NOMO-1 treated with DMSO at 0.1 percent for 48 hours (cell line): ENCODE data around the gene PWP1.
"Not testable (repeated sequence)": the region's sequence is repeated elsewhere in the genome, so short reads cannot be mapped to it uniquely, and the experiment has no call there.

Experiments
- DNase-seq: peaks from one replicate; lab custom pipeline; 2025; ENCODE audit not compliant: unreplicated experiment; lab: John Stamatoyannopoulos, UW

The PWP1 gene

DNA sequence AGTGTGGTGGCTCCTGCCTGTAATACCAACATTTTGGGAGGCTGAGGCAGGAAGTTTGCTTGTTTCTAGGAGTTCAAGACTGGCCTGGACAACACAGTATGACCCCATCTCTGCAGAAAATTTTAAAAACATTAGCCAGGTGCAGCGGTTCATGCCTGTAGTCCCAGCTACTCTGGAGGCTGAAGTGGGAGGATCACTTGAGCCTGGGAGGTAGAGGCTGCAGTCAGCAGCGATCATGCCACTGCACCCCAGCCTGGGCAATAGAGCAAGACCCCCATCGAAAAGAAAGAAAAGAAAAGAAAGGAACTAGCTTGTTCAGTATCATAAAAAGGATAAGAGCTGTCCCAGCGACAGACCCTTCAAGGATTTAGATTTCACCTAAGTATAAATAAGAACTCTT, 18.1 kb upstream of the PWP1 start:
- no peak for DNase-seq

DNA sequence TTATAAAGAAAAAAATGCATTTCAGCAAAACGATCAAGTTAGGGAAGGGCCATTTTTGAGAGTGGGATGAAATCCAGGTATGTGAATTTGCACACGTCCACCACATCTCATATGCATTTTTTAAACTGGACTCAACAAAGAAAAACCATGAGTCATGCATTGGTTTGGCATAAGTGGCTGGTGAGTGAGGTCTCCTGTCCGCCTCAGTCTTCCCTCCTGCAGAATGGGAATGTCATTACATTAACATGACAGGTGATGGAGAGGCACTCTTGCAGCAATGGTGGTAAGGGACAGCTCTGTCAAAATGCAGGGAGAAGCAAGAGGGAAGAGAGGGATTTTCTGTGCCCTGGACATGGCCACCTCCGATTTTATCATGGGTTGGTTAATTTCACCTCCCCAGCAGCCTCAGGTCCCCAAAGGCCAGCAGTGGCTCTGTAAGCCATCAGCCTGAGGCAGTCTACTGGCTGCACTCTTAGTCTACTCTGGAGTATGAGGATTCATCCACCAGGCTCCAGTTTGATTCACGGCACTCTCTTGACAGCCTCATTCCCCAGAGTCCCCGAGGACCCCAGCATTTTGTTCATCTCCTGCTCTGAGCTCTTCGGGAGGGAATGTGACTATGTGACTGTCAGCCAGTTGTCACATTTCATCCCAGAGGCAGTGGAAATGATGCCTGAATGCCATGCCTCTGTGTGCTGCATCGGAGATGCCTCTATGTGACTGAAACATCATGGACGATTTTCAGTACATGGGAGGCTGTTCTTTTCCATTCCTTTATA, 17.1 kb upstream of the PWP1 start:
- DNase-seq, result no peak

- no peak for DNase-seq
These were observed 15.7 kb upstream of the PWP1 start for GRCh38 chr12:107669946-107670345.

DNA sequence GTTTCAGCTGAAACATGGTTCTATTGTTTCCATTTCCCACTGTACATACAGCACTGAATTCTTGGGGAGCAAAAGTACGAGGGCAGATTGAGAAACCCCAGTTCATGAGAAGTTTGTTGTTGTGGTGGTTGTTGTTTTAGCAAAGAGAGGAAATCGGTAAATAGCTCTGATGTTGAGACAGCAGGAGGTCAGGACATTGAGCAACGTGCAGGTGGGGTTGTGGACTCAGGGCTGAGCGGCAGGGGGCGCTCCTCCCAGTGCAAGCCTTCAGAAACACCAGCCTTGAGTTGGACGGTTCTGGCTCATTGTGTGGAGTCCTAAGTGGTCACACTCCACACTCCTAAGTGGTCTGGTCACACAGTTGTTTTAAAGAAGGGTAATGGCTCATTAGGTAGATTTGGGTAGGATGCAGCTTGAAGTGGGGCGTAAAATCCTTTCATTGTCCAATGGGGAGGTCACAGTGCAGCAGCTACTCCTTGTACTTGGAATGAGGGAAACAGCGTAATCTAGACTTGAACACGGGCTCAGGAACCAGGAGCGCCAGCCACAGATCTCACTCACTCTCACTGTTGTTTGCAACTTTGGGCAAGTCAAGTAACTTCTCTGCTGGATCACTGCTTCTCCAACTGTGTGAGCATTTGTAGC, 14.5 kb upstream of the PWP1 start:
- DNase-seq, result peak; percentile 54

GRCh38 chr12:107677671-107678070, 7.9 kb upstream of the PWP1 start:
- DNase-seq, result no peak

- no peak for DNase-seq
These were observed 6.3 kb upstream of the PWP1 start for GRCh38 chr12:107679336-107679735.

GRCh38 chr12:107681455-107681835, 4.2 kb upstream of the PWP1 start:
- no peak for DNase-seq

DNA sequence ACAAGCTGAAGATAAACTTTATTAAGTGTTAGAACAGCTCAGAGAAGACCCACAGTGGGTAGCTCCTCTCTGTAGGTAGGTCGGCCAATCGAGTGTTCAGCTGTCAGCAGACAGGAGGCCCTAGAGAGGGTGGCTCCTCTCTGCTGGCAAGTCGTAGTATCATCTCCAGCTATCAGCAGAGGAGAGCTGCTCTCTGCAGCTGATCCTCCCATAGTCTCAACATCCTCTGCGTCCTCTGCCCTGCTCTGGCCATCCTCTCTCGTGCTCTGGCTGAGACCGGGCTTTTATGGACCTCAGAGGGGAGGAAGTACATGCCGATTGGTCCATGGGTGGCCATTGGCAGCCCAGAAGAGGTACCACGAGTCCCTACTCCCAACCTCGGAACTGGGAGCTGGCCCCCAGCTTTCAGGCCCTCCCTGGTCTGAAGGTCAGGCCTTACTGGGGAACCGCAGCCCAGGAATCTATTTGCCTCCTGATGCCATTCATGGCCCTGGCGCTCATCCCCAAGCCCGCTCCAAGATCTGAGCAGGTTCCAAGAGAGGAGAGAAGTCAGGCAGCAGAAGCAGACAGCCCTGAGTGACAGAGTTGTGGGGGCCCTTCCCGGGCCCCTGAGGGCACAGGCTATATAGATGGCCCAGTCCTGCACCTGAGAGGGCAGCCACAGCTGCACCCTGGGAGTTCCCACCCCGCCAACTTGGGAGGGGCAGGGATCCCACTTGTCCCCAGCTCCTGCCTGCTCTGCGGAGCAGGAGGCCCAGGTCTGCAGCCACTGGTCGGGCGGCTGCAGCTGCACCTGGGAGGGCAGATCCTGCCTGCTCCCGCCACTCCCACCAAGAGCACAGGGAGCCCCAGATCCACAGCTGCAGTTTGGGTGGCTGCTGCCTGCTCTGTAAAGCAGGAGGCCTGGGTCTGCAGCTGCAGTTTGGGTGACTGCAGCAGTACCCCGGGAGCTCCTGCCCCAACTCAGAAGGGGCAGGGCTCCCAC, 3.5 kb upstream of the PWP1 start:
- no peak for DNase-seq

- no peak for DNase-seq
These were observed 1.4 kb upstream of the PWP1 start for GRCh38 chr12:107684029-107684795.

DNA sequence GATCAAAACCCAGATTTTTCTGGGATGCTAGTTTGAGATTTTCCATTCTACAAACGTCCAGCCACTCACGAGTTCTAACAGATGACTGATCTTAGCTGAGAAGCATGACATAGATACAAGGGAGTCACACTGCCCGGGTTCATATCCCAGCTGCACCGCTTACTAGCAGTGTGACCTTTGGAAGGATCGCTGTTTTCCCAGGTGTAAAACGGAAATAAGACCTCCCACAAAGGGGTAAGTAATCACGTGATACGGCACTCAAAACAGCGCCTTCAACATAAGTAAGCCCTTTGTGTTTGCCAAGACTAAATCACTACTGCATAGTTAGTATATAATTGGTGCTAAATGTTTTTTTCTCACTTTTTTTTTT, 624 bp upstream of the PWP1 start:
- DNase-seq, result peak; percentile 30

- DNase-seq, result peak; percentile 19
These were observed 10.2 kb downstream of the PWP1 start for GRCh38 chr12:107695772-107696171.

DNA sequence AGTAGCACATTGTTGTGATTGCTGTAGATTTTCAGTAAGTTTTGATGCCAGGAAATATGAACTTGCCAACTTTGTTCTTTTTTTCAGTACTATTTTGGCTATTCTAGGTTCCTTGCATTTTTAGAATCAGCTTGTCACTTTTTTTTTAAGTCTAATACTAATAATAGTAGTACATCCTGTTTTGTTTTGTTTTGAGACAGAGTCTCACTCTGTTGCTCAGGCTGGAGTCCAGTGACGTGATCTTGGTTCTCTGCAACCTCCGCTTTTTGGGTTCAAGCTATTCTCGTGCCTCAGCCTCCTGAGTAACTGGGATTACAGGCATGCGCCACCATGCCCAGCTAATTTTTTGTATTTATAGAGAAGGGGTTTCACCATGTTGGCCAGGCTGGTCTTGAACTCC, 16.5 kb downstream of the PWP1 start:
- DNase-seq, result no peak

DNA sequence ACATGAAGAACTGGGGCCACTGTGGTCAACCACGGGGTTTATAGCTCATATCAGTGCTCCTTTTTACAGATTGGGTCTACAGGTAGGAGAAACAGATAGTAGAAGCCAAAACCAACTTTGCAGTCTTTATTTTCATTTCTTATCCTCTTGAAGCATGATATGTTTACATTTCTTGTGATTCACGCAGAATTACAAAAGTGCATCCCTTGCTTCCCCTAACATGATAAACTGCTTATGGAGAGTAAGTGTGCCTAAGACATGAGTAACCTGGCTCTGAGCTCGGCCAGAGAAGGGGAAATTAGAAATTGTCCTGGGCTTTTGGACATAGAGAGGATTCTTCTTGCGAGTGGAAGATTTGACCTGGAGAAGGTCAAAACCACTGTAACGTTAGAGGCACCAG, 18.4 kb downstream of the PWP1 start:
- DNase-seq, result no peak

DNA sequence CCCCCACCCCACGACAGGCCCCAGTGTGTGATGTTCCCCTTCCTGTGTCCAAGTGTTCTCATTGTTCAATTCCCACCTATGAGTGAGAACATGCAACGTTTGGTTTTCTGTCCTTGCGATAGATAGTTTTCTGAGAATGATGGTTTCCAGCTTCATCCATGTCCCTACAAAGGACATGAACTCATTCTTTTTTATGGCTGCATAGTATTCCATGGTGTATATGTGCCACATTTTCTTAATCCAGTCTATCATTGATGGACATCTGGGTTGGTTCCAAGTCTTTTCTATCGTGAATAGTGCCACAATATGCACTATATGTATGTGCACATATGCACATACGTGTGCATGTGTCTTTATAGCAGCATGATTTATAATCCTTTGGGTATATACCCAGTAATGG, 19.9 kb downstream of the PWP1 start:
- not testable (repeated sequence) for DNase-seq

DNA sequence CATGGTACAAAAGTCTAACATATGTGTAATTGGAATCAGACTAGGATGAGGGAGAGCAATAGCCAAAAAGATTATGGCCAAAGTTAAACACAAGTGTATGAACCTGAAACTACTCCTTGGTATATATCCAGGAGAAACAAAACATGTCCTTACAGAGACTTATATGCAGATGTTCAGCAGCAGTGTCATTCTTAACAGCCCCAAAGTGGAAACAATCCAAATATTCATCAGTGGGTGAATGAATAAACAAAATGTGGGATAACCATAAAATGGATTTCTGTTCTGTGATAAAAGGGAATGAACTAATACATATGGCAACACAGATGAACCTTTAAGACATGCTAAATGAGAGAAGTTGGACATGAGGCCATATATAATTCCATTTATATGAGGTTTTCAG, 30.2 kb downstream of the PWP1 start:
- DNase-seq, result no peak

GRCh38 chr12:107718606-107719005, 33.0 kb downstream of the PWP1 start:
- no peak for DNase-seq

DNA sequence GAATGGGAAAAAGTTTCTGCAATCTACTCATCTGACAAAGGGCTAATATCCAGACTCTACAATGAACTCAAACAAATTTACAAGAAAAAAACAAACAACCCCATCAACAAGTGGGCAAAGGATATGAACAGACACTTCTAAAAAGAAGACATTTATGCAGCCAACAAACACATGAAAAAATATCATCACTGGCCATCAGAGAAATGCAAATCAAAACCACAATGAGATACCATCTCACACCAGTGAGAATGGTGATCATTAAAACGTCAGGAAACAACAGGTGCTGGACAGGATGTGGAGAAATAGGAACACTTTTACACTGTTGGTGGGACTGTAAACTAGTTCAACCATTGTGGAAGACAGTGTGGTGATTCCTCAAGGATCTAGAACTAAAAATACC, 41.7 kb downstream of the PWP1 start:
- DNase-seq, result not testable (repeated sequence)

GRCh38 chr12:107727742-107728141, 42.1 kb downstream of the PWP1 start:
- DNase-seq, result not testable (repeated sequence)

- no peak for DNase-seq
These were observed 45.2 kb downstream of the PWP1 start for GRCh38 chr12:107730618-107731341.

- no peak for DNase-seq
These were observed 45.8 kb downstream of the PWP1 start for GRCh38 chr12:107731366-107731765.
